GM18499 (cell line): Measurements from ENCODE around the gene RXRG.

ENCODE experiments used
- ATAC-seq: cut with Tn5 transposase; IDR thresholded peaks from one replicate; pipeline ENCODE4 v1.9.1; 2021; ENCODE audit warnings: moderate number of reproducible peaks; ENCODE audit not compliant: insufficient read depth, unreplicated experiment

RXRG gene

GRCh38 chr1:165376041-165376810 lies 68.7 kb downstream of the RXRG start:
- no peak for ATAC-seq

- ATAC-seq, result no peak
These were observed 69.3 kb downstream of the RXRG start for GRCh38 chr1:165375623-165376022.

- ATAC-seq, result no peak
These were observed 73.2 kb downstream of the RXRG start for GRCh38 chr1:165371588-165372225.

DNA sequence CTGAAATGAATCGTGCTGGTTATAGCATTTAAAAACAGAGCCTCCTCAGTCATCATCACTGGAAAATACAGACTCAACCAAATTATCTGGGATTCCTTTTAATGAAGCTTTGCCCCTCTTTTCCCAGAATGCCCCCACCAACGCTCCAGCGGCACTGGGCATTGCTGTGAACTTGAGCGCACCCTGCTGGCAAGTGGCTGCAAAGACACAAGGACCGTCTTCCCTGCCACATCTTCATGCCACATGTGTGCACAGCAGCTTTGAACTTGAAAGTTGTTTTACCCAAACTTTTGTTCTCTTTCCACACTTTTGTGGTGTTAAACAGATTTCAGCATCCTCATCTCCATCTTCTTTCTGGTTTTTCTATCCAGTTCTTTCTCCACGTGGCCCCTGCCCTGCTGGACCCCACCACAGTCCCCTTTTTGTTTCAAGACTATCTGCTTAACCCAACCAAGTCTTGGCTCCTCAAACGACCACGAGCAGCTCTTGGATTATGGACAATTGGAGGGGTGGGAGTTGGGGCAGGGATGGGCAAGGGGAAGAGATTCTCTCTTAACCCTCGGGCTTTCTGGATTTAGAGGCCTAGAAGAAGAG lies 75.6 kb downstream of the RXRG start:
- ATAC-seq, result no peak

- no peak for ATAC-seq
These were observed 77.4 kb downstream of the RXRG start for GRCh38 chr1:165367375-165367993.

DNA sequence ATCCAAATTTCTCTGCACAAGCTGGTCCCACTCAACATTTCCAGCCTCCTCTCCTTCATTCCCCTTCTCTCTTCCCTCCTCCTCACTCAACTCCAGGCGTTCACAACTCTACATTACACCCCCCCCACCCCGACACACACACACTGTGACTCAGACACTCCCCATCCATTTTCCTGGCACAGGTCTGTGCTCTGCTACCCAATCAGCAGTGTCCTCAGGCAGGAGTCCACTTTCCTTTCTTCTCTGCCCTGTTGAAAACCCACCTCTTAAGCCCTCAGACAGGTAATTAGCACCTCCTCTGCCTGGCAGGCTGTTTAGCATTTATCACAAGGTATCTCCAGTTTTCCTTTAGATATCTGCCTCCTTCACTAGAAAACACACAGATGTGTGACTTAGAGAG lies 79.6 kb downstream of the RXRG start:
- no peak for ATAC-seq

DNA sequence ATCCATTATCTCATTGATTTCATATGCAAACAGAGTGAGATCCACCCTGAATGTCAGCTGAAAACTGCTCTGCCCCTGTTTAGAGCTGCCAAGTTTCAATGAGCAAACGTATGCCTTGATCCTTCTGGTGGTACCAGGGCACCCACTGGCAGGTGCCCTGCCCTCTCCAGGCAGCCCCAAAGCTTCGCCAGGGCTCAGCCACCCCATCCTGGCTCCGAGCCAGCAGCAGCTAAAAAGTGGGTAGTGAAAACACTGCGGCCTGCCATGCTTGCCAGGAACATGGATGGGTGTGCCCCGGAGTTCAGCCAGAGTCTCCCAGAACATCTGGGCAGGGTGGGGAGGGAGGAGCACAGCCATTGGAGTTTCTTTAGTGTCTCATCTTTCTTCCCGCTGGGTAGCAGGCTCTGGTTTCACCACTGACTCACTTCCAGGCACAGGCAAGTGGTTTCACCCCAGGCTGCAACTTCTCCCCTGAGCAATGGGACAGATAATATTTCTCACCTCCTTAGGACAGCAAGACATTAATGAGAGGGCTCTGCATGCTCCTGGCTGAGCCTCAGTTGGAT lies 80.3 kb downstream of the RXRG start:
- no peak for ATAC-seq

- no peak for ATAC-seq
These were observed 88.0 kb downstream of the RXRG start for GRCh38 chr1:165356876-165357275.

- ATAC-seq, result no peak
These were observed 88.7 kb downstream of the RXRG start, which contains the start of gene LMX1A for GRCh38 chr1:165355977-165356811. LMX1A (minus strand) TSS chr1:165356715; CDS start chr1:165355559, 1,156 bp downstream.

GRCh38 chr1:165355139-165355976 lies 89.6 kb downstream of the RXRG start:
- no peak for ATAC-seq

DNA sequence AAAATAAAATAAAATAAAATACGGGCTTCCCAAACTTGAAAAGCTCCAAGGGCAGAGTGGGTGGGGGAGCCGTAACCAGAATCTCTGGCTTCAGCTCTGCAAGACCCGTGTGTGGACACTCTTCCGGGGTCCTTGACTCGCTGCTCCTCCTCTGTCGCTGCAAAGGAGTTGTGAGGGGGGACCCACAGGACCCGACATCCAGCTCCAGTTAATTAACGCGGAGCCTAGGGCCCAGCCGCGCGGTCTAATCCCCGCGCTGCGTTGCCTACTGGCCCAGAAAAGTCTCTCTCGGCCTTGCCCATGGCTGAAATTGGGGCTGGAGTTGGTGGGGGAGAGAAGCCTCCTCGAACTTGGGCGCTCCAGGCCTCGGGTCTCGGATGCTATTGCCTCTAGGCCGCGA lies 90.2 kb downstream of the RXRG start:
- no peak for ATAC-seq

- ATAC-seq, result no peak
These were observed 90.9 kb downstream of the RXRG start for GRCh38 chr1:165353731-165354671.

GRCh38 chr1:165352442-165353293 lies 92.3 kb downstream of the RXRG start:
- no peak for ATAC-seq

DNA sequence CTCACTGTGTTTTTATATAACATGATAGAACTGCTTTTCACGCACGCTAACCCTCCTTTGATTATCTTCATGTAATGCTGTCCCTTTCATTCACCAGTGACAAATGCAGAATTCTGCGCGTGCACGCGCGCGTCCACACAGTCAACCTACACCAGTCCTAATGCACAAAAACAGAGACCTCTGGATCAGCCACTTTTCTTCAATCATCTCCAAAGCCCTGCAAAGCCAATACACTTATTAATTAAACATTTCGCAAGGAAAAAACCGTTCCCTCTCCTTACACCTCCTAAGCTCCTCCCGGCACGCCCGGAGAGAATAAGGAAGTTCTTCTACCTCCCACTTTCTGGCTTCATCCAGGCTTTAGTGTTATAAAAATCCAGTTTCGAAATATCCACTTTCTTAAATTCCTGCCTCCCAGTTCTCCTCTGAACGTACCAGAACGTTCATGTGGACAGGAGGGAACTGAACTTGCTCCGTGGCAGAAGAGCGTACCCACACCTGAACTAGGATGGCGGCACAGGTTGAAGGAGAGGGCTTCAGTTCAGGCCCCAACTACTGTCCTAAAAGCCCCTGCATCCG lies 93.0 kb downstream of the RXRG start:
- ATAC-seq, result no peak
